Sigmoid colon (tissue), 3 donors: ENCODE data around the gene CDT1.

Experiments used
- POLR2A ChIP-seq, 2 donors: fragments of 450-650 bp; IDR thresholded peaks; one replicate each; pipeline ENCODE4 v1.6.1; 2016; ENCODE audit warnings: antibody characterized with exemption in 2 of 2, mild to moderate bottlenecking in 2 of 2, moderate library complexity in 2 of 2
- TF ChIP-seq, protein P1 (sequence below), 4 experiments: fragments of 450-650 bp in 3 of 4; fragments of 200-600 bp in 1 of 4; IDR thresholded peaks; one replicate each; pipeline ENCODE4 v1.5.1; 2016 to 2019; ENCODE audit warnings: antibody characterized with exemption in 4 of 4, mild to moderate bottlenecking in 3 of 4, moderate library complexity in 2 of 4

DNA sequence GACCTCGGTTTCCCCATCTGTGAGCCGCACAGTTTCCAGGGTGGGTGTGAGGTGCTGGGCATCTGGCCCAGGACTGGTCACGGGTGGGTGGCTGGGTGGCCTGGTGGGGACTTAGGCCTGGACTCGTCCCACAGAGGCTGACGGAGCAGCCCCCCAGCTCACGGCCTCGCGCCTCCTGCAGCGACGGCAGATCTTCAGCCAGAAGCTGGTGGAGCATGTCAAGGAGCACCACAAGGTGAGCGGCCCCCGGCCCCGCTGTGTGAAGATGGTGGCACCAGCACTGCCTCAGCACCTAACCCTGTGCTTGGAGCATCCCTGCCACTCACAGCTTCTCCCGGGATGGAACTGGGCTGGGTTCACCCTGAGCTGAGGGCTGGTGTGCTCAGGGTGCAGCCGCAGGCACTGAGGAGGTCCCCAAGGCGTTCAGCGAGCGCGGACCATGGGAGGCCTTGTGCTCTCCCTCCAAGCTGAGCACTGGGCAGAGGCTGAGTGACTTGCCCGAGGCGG, 2.4 kb downstream of the CDT1 start:
- TF ChIP-seq POLR2A (IDR thresholded peaks at IDR 0.05): no peak
- TF ChIP-seq, protein P1, sequence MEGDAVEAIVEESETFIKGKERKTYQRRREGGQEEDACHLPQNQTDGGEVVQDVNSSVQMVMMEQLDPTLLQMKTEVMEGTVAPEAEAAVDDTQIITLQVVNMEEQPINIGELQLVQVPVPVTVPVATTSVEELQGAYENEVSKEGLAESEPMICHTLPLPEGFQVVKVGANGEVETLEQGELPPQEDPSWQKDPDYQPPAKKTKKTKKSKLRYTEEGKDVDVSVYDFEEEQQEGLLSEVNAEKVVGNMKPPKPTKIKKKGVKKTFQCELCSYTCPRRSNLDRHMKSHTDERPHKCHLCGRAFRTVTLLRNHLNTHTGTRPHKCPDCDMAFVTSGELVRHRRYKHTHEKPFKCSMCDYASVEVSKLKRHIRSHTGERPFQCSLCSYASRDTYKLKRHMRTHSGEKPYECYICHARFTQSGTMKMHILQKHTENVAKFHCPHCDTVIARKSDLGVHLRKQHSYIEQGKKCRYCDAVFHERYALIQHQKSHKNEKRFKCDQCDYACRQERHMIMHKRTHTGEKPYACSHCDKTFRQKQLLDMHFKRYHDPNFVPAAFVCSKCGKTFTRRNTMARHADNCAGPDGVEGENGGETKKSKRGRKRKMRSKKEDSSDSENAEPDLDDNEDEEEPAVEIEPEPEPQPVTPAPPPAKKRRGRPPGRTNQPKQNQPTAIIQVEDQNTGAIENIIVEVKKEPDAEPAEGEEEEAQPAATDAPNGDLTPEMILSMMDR (IDR thresholded peaks at IDR 0.05): no peak
